Ishikawa (cell line): ENCODE data around the gene MARF1.
A peak's percentile ranks its signal among the peaks of the same experiment; 100 is the strongest.

Experiments
- CEBPB ChIP-seq: IDR thresholded peaks from 2 replicates; pipeline ENCODE4 v1.6.1; 2012
- CREB1 ChIP-seq: IDR thresholded peaks from 2 replicates; pipeline ENCODE4 v1.6.1; 2012; ENCODE audit warnings: low read depth
- EGR1 ChIP-seq: IDR thresholded peaks from 2 replicates; pipeline ENCODE4 v1.6.1; 2012
- EP300 ChIP-seq: IDR thresholded peaks from 2 replicates; pipeline ENCODE4 v1.6.1; 2012; ENCODE audit warnings: borderline replicate concordance
- FOXM1 ChIP-seq: IDR thresholded peaks from 2 replicates; pipeline ENCODE4 v1.6.1; 2012; ENCODE audit warnings: low read depth, borderline replicate concordance
- NFIC ChIP-seq: IDR thresholded peaks from 2 replicates; pipeline ENCODE4 v1.6.1; 2012
- RAD21 ChIP-seq: IDR thresholded peaks from 2 replicates; pipeline ENCODE4 v1.6.1; 2012; ENCODE audit warnings: low read depth
- TAF1 ChIP-seq: IDR thresholded peaks from 2 replicates; pipeline ENCODE4 v1.6.1; 2012; ENCODE audit warnings: low read depth, mild to moderate bottlenecking
- TCF12 ChIP-seq: IDR thresholded peaks from 2 replicates; pipeline ENCODE4 v1.6.1; 2012; ENCODE audit warnings: low read depth
- TEAD4 ChIP-seq: IDR thresholded peaks from 2 replicates; pipeline ENCODE4 v1.6.1; 2012
- YY1 ChIP-seq: IDR thresholded peaks from 2 replicates; pipeline ENCODE4 v1.6.1; 2012; ENCODE audit warnings: low read depth
- ZBTB7A ChIP-seq: IDR thresholded peaks from 2 replicates; pipeline ENCODE4 v1.6.1; 2012; ENCODE audit warnings: low read depth
- TF ChIP-seq, protein P1 (sequence below): IDR thresholded peaks from 2 replicates; pipeline ENCODE4 v1.6.1; 2012; ENCODE audit warnings: low read depth, mild to moderate bottlenecking
- TF ChIP-seq, protein P2 (sequence below): IDR thresholded peaks from 2 replicates; pipeline ENCODE4 v1.6.1; 2012
- TF ChIP-seq, protein P3 (sequence below): IDR thresholded peaks from 2 replicates; pipeline ENCODE4 v1.6.1; 2012

The MARF1 gene, protein sequence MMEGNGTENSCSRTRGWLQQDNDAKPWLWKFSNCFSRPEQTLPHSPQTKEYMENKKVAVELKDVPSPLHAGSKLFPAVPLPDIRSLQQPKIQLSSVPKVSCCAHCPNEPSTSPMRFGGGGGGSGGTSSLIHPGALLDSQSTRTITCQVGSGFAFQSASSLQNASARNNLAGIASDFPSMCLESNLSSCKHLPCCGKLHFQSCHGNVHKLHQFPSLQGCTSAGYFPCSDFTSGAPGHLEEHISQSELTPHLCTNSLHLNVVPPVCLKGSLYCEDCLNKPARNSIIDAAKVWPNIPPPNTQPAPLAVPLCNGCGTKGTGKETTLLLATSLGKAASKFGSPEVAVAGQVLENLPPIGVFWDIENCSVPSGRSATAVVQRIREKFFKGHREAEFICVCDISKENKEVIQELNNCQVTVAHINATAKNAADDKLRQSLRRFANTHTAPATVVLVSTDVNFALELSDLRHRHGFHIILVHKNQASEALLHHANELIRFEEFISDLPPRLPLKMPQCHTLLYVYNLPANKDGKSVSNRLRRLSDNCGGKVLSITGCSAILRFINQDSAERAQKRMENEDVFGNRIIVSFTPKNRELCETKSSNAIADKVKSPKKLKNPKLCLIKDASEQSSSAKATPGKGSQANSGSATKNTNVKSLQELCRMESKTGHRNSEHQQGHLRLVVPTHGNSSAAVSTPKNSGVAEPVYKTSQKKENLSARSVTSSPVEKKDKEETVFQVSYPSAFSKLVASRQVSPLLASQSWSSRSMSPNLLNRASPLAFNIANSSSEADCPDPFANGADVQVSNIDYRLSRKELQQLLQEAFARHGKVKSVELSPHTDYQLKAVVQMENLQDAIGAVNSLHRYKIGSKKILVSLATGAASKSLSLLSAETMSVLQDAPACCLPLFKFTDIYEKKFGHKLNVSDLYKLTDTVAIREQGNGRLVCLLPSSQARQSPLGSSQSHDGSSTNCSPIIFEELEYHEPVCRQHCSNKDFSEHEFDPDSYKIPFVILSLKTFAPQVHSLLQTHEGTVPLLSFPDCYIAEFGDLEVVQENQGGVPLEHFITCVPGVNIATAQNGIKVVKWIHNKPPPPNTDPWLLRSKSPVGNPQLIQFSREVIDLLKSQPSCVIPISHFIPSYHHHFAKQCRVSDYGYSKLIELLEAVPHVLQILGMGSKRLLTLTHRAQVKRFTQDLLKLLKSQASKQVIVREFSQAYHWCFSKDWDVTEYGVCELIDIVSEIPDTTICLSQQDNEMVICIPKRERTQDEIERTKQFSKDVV (N-terminal part only)

DNA sequence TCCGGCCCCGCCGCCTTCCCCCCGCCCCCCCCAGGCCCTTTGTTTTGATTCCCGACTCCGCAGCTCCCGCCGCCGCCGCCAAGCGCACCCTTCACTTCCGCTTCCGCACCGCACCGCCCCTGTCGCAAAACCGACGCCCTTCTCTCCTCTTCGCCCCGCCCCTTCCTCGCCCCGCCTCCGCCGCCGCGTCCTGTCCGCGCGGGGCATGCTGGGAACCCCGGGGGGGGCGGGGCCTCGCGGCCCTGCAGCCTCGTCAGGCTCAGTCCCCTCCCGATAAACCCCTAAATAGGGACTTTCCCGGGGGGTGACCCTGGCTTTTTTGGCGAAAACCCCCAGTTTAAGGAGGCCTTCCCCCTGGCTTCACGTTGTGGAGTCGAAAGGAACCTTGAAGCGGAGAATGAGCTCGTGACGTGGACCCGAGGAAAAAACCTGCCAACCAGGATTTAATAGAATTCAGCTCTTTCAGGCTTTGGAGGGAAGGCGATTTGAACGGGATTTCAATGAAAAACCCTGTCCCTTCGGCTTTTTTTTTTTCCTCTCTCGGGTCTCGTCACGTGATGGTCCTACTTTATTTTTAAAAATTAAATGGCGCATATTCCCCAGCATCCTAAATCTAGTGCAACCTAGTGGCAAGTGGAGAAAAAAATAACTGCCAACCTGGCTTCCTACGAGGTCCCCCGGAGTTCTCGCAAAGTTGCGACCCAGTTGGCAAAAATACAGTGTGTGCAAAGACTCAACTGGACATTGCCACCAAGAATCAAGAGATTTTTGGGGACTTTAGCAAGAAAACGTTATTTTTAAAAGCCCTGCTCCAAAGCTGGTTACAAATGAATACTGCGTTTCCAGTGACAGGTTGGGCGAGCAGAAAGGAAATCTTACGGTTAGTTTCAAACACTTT is at the start of gene MARF1:
Gene MARF1 (minus strand): TSS at position 107 of the 898 bp plus-strand sequence. CDS start 3,921 bp downstream, outside the sequence.
- no peak for TF ChIP-seq TCF12
- TF ChIP-seq YY1: no peak
- TF ChIP-seq TEAD4: 0 out of 2 replicates have a peak, but pooled peaks have one; percentile 3
- TF ChIP-seq EP300: no peak
- TF ChIP-seq CREB1: peak; percentile 53; the same call in 1 of the 2 replicates
- TF ChIP-seq, protein P1, sequence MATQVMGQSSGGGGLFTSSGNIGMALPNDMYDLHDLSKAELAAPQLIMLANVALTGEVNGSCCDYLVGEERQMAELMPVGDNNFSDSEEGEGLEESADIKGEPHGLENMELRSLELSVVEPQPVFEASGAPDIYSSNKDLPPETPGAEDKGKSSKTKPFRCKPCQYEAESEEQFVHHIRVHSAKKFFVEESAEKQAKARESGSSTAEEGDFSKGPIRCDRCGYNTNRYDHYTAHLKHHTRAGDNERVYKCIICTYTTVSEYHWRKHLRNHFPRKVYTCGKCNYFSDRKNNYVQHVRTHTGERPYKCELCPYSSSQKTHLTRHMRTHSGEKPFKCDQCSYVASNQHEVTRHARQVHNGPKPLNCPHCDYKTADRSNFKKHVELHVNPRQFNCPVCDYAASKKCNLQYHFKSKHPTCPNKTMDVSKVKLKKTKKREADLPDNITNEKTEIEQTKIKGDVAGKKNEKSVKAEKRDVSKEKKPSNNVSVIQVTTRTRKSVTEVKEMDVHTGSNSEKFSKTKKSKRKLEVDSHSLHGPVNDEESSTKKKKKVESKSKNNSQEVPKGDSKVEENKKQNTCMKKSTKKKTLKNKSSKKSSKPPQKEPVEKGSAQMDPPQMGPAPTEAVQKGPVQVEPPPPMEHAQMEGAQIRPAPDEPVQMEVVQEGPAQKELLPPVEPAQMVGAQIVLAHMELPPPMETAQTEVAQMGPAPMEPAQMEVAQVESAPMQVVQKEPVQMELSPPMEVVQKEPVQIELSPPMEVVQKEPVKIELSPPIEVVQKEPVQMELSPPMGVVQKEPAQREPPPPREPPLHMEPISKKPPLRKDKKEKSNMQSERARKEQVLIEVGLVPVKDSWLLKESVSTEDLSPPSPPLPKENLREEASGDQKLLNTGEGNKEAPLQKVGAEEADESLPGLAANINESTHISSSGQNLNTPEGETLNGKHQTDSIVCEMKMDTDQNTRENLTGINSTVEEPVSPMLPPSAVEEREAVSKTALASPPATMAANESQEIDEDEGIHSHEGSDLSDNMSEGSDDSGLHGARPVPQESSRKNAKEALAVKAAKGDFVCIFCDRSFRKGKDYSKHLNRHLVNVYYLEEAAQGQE: no peak
- no peak for TF ChIP-seq CEBPB
- peak; percentile 86 for TF ChIP-seq TAF1
- TF ChIP-seq EGR1: no peak
- TF ChIP-seq, protein P2, sequence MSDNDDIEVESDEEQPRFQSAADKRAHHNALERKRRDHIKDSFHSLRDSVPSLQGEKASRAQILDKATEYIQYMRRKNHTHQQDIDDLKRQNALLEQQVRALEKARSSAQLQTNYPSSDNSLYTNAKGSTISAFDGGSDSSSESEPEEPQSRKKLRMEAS: peak; percentile 22; the same call in 1 of the 2 replicates
- TF ChIP-seq RAD21: no peak
- no peak for TF ChIP-seq NFIC
- TF ChIP-seq, protein P3, sequence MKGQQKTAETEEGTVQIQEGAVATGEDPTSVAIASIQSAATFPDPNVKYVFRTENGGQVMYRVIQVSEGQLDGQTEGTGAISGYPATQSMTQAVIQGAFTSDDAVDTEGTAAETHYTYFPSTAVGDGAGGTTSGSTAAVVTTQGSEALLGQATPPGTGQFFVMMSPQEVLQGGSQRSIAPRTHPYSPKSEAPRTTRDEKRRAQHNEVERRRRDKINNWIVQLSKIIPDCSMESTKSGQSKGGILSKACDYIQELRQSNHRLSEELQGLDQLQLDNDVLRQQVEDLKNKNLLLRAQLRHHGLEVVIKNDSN: peak; percentile 90
- TF ChIP-seq FOXM1: peak; percentile 87; the same call in 1 of the 2 replicates
- 0 out of 2 replicates have a peak, but pooled peaks have one; percentile 5 for TF ChIP-seq ZBTB7A

DNA sequence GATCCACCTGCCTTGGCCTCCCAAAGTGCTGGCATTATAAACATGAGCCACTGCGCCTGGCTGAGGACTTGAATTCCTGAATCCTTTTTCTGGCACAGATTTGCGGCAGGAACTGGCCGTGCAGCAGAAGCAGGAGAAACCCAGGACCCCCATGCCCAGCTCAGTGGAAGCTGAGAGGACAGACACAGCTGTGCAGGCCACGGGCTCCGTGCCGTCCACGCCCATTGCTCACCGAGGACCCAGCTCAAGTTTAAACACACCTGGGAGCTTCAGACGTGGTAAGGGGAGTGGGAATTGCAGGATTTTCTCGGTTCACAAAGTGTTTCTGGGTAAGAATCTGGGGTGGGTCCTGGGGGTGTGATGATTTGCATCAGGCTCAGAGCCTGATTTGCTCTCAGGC is 48.1 kb upstream of the MARF1 start:
- TF ChIP-seq, protein P2: no peak
- TF ChIP-seq EGR1 (no peak), TCF12 (no peak), RAD21 (no peak), FOXM1 (no peak), ZBTB7A (no peak), NFIC (no peak), TAF1 (no peak), EP300 (no peak), YY1 (no peak), TEAD4 (no peak), CEBPB (no peak), CREB1 (no peak)
- TF ChIP-seq, protein P1: no peak
- TF ChIP-seq, protein P3: no peak

DNA sequence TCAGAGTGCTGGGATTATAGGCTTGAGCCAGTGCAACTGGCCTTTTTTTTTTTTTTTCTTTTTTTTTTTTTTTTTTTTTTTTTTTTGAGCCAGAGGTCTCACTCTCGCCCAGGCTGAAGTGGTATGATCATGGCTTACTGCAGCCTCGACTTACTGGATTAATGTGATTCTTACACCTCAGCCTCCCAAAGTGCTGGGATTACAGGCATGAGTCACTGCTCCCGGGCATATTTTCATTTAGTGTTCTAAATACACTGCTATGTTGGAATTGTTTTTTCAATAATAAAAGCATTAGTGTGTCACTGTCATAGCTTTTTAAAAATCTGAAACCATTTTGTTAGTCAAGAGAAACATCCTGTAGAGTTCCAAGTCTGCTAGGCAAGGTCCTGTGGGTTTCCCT is 47.3 kb upstream of the MARF1 start:
- TF ChIP-seq EP300: no peak
- TF ChIP-seq TCF12: no peak
- no peak for TF ChIP-seq EGR1
- TF ChIP-seq, protein P1: no peak
- TF ChIP-seq, protein P2: no peak
- no peak for TF ChIP-seq TEAD4
- TF ChIP-seq NFIC: no peak
- TF ChIP-seq YY1: no peak
- TF ChIP-seq CEBPB: no peak
- TF ChIP-seq ZBTB7A: no peak
- no peak for TF ChIP-seq CREB1
- no peak for TF ChIP-seq FOXM1
- TF ChIP-seq, protein P3: no peak
- TF ChIP-seq TAF1: no peak
- TF ChIP-seq RAD21: no peak
